HG03565 (cell line): ENCODE data around the gene NEK4.
"Not testable (repeated sequence)": the region's sequence is repeated elsewhere in the genome, so short reads cannot be mapped to it uniquely, and the experiment has no call there.

Experiments
- ATAC-seq: cut with Tn5 transposase; IDR thresholded peaks from one replicate; pipeline ENCODE4 v1.9.1; 2021; ENCODE audit warnings: mild to moderate bottlenecking, moderate library complexity; ENCODE audit not compliant: unreplicated experiment

Gene NEK4

DNA sequence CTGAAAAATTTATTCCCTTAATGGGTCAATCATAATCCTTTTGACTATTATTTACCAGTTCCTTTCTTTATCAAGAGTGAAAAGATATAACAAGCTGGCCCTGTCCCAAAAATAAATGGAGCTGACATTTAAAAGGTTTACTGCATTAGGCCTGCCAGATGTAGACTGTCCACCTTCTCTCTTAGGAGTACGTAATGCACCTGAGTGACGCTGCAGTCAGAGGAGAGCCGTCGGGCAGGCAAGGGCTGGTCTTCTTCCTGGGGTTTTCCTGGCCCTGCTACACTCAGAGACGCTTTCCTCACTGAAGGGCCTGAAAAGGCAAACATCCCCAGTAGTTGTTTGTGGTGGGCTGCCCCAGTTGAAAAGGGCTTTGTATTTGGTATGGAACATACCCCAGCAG, 27.6 kb downstream of the NEK4 start:
- no peak for ATAC-seq

DNA sequence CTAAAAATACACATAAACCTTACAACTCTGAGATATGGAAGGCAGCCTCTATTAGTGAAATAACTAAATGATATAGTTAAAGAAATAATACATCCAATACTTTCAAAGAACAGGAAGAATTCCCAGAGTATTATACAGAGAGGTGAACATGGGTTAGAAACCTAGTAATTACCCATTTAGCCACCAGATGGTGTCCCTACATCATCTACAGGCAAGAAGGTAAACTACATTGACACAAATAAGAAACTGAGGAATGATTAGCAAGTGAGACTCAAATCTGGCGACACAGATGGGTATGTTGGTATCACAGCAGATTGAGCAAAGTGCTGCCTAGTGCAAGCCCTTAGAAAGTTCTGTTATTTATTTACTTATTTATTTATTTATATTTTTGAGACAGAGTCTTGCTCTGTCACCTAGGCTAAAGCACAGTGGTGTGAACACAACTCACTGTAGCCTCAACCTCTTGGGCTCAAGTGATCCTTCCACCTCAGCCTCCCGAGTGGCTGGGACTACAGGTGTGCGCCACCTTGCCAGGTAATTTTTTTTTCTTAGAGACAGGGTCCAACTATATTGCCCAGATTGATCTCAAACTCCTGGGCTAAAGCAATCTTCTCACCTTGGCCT, 28.2 kb downstream of the NEK4 start:
- no peak for ATAC-seq

DNA sequence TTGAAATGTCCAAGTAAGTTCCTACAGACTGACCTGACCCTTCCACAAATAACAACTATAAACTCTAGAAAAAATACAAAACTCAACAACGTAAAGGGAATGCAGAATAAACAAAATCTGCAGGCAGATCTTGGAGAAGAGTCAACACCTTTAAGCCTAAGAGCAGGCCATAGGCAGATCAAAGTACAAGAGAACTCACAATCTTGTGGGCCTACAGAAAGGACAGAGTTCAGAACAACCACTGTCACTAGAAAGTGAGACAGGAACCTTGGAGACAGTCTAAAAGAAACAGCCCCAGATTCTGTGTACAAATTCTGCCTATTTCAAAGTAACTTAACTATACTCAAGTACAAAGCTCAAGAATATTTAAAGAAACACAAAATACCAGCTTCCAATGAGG, 31.0 kb downstream of the NEK4 start:
- no peak for ATAC-seq

DNA sequence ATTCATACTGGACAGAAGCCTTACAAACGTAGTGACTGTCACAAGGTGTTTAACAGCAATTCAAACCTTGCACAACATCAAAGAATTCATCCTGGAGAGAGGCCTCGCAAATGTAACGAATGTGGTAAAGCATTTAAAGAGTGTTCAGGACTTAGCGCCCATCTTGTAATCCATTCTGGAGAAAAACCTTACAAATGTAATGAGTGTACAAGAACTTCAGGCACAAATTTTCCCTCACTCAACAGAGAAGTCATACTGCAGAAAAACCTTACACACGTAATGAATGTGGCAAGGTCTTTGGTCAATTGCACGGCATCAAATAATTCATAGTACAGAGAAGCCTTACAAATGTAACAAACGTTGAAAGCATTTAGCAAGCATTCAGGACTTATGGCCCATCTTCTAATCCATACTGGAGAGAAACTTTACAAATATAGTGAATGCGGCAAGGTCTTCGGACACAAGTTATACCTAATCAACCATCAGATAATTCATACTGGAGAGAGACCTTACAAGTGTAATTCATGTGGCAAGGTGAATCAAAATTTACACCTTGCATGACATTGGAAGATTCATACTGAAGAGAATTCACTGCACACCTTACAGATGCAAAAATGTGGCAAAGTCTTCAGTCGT, 37.4 kb downstream of the NEK4 start:
- ATAC-seq, result no peak

DNA sequence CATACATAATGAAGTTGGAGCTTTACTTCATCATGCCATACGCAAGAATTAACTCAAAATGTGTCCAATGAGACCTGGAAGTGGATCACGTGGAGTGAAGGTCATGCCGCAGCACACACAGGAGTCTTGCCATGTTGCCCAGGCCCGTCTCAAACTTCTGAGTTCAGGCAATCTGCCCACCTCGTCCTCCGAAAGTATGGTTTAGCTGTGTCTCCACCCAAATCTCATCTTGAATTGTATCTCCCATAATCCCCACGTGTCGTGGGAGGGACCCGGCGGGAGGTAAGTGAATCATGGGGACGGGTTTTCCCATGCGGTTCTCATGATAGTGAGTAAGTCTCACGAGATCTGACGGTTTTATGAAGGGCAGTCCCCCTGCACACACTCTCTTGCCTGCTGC, 39.1 kb downstream of the NEK4 start:
- no peak for ATAC-seq

DNA sequence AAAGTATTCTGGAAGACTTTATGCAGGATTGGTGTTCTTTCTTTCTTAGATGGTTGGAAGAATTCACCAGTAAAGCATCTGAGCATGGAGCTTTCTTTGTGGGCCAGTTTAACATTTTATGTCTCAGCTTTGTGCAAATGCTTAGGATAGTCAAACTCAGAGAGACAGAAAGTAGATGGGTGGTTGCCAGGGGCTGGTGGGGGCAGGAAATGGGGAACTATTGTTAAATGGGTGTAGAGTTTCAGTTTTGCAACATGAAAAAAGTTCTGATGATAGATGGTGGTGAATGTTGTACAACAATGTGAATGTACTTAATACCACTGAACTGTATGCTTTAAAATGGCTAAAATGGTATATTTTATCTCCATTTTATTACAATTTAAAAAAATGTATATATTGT, 40.1 kb downstream of the NEK4 start:
- no peak for ATAC-seq

DNA sequence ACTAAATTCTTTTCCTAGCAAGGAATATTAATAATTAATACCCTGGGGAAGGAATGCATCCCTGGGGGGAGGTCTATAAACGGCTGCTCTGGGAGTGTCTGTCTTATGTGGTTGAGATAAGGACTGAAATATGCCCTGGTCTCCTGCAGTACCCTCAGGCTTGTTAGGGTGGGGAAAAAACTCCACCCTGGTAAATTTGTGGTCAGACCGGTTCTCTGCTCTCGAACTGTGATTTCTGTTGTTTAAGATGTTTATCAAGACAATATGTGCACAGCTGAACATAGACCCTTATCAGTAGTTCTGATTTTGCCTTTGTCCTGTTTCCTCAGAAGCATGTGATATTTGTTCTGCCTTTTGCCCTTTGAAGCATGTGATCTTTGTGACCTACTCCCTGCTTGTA, 42.0 kb downstream of the NEK4 start:
- ATAC-seq, result not testable (repeated sequence)

DNA sequence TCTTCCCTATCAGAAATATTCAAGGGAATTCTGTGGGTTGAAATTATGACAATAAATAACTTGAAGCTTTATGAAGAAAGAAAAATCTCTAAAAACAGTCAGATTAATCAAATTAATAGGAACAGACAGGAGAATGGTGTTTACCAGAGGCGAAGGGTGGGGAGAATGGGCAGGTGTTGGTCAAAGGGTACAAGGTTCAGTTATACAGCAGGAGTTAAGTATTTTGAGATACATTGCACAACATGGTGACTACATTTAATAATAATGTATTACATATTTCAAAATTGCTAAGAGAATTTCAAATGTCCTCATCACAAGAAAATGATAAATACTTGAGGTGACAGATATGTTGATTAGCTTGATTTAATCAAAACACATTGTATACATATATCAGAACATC, 46.2 kb downstream of the NEK4 start:
- no peak for ATAC-seq

DNA sequence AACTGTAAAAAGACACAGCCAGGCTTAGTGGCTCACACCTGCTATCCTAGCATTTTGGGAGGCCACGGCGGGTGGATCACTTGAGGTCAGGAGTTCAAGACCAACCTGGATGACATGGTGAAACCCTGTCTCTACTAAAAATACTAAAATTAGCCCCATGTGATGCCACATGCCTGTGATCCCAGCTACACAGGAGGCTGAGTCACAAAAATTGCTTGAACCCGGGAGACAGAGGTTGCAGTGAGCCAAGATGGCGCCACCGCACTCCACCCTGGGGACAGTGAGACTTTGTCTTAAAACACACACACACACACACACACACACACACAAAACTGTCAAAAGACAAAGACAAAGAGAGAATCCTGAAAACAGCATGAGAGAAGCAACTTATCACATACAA, 46.8 kb downstream of the NEK4 start:
- no peak for ATAC-seq

DNA sequence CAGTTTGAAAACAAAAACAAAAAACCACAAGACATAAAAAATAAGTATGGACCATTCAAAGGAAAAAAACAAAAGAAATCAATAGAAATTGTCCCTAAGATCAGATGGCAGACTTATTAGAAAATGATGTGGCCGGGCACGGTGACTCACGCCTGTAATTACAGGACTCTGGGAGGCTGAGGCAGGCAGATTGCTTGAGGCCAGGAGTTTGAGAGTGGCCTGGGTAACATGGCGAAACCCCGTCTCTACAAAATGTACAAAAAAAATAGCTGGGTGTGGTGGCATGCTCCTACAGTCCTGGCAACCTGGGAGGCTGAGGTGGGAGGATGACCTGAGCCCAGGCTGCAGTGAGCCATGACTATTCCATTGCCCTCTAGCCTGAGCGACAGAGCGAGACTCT, 48.2 kb downstream of the NEK4 start:
- no peak for ATAC-seq

DNA sequence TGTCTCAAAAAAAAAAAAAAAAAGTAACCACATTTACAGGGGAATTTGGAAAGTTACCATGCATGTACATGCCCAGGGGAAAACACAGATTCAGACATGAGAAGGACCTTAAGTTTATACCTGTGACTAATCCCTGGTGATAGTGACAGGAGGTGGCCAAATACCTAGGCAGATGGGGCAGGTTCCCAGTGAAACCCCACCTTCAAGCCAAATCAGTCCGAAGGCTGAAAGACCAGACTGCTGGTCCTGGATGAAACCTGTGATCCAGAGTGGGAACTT, 49.1 kb downstream of the NEK4 start:
- no peak for ATAC-seq

DNA sequence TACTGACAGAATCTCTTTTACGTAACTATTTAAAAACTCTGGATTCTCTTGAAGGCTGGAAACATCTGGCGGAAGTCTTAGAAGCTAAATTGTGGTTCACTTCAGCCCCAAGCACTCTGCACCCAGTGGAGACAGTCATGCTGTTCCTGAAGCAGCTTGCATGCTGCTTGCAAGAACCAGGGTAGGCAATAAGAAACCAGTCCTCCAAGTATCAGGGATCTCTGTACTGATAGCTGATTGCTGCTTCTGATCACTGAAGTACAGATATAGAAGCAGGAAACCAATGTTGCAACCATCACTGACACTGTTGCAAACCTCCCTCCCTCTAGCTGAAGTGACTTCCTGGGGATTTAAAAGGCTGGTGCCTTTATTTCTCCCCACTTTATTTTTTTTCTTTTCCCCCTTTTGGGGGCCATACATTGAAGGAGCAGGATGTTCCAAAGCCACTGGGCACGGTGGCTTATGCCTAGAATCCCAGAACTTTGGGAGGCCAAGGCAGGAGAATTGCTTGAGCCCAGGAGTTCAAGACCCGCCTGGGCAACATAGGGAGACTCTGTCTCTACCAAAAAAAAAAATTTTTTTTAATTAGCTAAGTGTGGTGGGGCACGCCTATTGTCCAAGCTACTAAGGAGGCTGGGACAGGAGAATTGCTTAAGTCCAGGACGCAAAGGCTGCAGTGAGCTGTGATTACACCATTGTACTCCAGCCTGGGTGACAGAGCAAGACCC, 49.6 kb downstream of the NEK4 start:
- ATAC-seq, result no peak

DNA sequence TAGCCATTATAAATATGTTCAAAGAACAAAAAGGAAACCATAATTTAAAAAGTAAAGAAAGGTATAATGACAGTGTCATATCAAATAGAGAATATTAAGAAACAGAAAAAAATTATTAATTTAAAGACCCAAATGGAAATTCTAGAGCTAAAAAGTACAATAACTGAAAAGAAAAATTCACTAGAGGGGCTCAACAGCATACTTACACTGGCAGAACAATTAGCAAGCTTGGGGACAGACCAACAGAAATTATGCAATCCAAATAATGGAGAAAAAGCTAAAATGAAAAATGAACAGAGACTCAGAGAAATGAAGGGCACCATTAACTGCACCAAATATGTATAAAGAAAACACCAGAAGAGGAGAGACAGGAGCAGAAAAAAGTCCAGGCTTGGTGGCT, 51.1 kb downstream of the NEK4 start:
- no peak for ATAC-seq

DNA sequence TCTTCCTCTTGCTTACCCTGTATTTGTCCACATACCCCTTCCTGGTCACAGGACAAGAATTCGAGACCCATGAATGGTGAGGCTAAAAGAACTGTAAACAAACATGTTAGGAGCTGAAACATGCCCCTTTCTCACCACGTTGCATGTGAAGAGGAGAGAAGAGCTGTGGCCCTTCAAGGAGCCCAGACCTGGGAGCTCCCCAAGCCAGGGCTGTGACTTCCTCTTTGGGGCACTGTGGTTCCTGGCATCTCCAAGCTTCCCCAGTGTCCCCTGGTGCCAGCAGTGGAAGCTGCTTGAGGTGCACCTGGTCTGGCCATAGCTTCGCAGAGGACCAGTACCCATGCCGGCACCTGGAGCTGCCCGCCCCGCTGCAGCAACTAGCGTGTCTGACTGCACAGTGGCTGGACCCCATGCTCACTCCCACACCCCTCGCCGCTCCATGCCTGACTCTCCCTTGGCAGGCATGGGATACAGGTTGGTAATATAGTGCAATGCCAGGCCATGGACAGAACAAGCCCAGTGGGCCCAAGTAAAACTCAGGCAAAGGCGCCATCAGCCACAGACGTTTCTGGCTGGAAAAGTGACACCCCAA, 54.9 kb downstream of the NEK4 start:
- ATAC-seq, result no peak

DNA sequence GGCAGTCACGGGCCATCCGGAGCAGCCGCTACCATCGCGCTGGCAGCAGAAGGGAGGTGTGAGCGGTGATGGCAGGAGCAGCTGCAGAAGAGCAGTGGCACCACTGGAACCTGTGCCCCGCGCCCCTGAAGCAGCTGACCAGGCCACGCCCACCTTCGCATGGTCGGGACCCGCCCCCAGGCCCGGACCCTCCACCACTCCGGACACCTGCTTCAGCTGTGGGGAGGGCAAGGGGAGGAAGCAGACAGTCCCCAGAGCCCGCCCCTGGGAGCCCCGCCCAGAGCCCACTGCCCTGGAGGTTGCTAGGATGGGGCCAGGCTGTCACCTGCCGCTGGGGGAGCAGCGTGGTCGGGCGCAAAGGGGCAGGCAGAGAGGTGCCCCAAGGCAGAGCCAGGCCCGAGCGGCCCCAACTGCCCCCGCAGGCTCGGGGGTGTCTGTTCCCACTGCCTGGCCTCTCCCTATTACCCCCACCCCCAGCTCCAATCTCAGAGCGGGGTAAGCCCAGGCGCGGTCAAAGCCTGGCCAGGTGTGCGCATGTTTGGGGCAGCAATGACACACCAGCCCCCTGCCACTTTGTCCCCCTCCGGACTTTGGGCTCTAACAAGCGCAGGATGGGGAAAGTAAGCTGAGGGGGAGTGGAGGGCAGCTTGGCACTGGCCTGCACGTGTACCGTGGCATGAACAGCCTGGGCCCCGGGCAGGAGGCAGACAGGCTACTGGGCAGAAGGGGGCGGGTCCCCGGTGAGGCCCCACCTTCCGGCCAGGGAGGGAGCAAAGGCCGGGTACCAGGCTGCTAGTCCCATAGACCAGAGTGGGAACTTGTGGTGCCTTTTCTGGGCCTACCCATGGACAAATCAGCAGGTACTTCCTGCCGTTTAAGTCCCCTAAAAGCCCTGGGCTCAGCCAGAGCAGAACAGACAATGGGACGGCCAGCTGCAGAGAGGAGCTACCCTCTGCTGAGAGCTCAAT, 56.1 kb downstream of the NEK4 start:
- ATAC-seq, result no peak

DNA sequence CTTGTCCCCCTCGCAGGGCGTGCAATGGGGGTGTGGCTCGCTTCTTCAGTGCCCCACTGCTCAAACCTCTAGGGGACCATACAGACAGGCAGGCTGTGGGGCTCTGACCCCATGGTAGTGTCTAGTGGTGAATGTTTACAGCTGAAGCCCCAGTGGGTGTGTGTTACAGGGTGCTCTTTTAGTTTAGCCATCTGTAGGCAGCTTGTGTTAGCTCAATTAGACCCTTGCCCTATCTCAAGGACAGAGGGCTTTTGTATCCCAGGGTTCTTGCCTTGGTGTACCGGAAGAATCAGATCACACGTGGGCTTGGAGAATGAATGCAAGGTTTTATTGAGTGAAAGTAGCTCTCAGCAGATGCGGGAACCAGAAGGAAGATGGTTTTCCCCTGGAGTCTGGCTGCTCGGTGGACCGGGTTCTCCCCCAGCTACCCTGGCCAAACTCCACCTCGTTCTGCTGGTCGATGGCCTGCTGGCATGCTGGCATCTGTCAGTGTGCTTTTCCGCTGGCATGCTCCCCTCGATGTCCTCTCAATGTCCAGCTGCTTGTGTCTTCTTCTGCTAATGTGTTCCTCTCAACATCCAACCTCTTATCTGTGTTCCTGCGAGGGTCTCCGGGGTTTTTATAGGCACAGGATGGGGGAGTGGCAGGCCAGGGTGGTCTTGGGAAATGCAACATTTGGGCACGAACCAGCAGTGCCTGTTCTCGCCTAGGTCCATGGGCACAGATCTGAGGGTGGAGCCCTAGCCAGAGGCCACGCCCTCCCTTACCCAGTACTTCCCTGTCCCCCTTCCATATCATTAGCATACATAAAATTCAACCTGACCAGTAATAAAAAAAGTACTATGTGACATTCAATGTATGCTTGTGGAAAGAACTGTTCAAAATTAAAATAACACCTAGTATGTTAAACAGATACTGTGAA, 58.2 kb downstream of the NEK4 start:
- ATAC-seq, result no peak

DNA sequence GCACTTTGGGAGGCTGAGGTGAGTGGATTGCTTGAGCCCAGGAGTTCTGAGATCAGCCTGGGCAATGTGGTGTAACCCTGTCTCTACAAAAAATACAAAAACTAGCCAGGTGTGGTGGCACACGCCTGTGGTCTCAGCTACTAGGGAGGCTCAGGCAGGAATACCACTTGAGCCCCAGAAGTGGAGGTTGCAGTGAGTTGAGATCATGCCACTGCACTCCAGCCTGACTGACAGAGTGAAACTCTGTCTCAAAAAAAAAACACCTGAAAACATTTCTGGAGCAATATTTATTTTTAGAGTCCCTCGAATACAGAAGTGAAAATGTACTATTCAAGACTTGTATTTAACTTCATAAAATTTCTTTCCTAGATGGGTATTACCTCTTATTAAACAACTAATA, 60.2 kb downstream of the NEK4 start:
- ATAC-seq, result no peak

DNA sequence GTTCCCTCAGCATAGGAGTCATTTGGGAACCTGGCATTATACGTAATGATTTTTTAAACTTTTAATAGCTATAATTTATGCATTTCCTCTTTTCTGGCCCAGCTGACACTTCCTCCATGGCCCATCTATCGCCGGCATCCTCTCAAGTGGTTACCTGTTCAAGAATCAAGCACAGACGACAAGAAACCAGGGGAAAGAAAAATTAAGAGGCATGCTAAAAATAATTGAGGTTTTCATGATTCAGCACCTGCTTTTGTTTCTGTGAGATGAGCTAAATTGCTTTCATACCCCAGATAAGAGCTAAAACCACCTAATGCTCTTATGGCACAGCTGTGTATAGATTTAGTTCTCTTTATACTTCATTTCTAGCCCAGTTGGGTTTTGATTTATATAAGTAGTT, 63.2 kb downstream of the NEK4 start:
- no peak for ATAC-seq

DNA sequence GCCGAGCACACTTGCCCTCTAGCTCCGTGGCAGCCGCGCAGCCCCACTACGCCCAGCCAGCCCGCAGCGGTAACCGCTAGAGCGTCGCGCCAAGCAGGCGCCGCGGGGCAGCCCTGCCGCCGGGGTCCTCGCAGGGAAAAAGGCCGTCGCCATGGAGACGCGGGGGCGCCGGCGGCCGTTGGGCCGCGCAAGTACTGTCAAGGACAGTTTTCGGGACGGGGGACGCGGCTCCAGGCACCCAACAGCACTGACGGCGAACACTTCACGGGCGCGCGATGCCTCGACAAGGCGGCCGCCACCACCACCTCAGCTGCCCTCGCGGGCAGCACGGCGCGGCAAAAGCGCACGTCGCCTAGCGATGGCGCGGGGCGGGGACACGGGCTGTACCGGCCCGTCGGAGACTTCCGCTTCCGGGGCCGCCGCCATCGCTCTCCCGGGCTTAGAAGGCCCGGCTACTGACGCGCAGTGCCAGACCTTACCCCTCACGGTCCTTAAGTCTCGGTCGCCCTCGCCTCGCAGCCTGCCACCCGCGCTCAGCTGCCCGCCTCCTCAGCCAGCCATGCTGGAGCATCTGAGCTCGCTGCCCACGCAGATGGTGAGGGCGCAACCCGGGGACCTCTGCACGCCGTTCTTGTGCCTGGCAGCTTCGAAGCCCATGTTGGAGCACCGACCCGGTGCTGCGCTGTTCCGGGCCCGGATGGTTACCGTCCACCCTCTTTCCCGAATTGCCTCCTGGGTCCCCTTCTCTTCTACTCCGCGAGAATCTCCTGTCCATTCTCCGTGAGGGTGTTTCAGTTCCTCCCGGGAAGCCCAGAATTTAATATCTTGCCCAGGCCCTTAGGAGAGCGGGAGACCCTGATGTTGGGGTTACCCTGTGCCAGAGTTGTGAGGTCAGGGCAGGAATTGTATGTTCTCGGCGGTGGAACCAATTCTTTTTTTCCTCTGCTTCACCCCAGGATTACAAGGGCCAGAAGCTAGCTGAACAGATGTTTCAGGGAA, 64.8 kb downstream of the NEK4 start, which contains the start of the genes GLT8D1 and SPCS1:
Gene GLT8D1 (minus strand): TSS at position 104 of the 999 bp plus-strand sequence. CDS start 5,331 bp downstream, outside the sequence.
Gene SPCS1 (plus strand): TSS at position 419 of the 999 bp plus-strand sequence. CDS start 141 bp downstream, at position 560.
- ATAC-seq, result peak; percentile 55
